HepG2 (cell line): ENCODE measurements around the gene BRD2. TPM values are rescaled to one million over a fixed set of nuclear protein-coding genes. Genes with fewer than 3 reads are reported as not detected.

Source experiments
- GATA4 ChIP-seq: sonication (generic); IDR thresholded peaks from 2 replicates; pipeline ENCODE4 v1.6.1; 2016; ENCODE audit warnings: antibody characterized with exemption, low read depth, borderline replicate concordance
- JARID2 ChIP-seq: sonication (generic); formaldehyde crosslinking; IDR thresholded peaks from 2 replicates; pipeline ENCODE4 v1.8.1; 2023; ENCODE audit warnings: missing genetic modification reagents, inconsistent platforms; ENCODE audit not compliant: insufficient replicate concordance
- KLF12 ChIP-seq: sonication (generic); formaldehyde crosslinking; IDR thresholded peaks from 2 replicates; pipeline ENCODE4 v1.4.0; 2020; ENCODE audit warnings: missing genetic modification reagents, borderline replicate concordance
- NFATC3 ChIP-seq: sonication (generic); formaldehyde crosslinking; IDR thresholded peaks from 2 replicates; pipeline ENCODE4 v1.5.1; 2020; ENCODE audit warnings: mild to moderate bottlenecking, missing genetic modification reagents
- NFYB ChIP-seq: sonication (generic); formaldehyde crosslinking; IDR thresholded peaks from 2 replicates; pipeline ENCODE4 v1.4.0; 2020; ENCODE audit warnings: missing genetic modification reagents
- NR1H2 ChIP-seq: sonication (generic); formaldehyde crosslinking; IDR thresholded peaks from 2 replicates; pipeline ENCODE4 v1.8.1; 2022; ENCODE audit warnings: low read depth, missing genetic modification reagents, borderline replicate concordance
- PRPF4 ChIP-seq: fragments of 200-400 bp; formaldehyde crosslinking; IDR thresholded peaks from 2 replicates; pipeline ENCODE4 v1.6.1; 2016; ENCODE audit warnings: low read length, low read depth; ENCODE audit not compliant: poor library complexity, severe bottlenecking
- RFX3 ChIP-seq: IDR thresholded peaks from 2 replicates; pipeline ENCODE4 v1.6.1; 2016; ENCODE audit warnings: missing biosample characterization, missing genetic modification reagents
- ZBTB42 ChIP-seq: sonication (generic); formaldehyde crosslinking; IDR thresholded peaks from 2 replicates; pipeline ENCODE4 v1.5.0; 2020; ENCODE audit warnings: mild to moderate bottlenecking, missing genetic modification reagents
- ZNF33B ChIP-seq: sonication (generic); formaldehyde crosslinking; IDR thresholded peaks from 2 replicates; pipeline ENCODE4 v1.5.1; 2020; ENCODE audit warnings: mild to moderate bottlenecking, missing genetic modification reagents
- ZNF343 ChIP-seq: sonication (generic); formaldehyde crosslinking; IDR thresholded peaks from 2 replicates; pipeline ENCODE4 v1.4.0; 2020; ENCODE audit warnings: mild to moderate bottlenecking, missing genetic modification reagents
- ZNF552 ChIP-seq: sonication (generic); formaldehyde crosslinking; IDR thresholded peaks from 2 replicates; pipeline ENCODE4 v1.9.0; 2022; ENCODE audit warnings: missing genetic modification reagents, mild to moderate bottlenecking, borderline replicate concordance
- polyA plus RNA-seq, 8 experiments: library from polyadenylated mRNA; depleted of rRNA in 3 of 8; stranded (reverse) in 7 of 8; unstranded in 1 of 8; fragments of >200 nt; fragmentation: Illumina TruSeq in 4 of 8; extraction: Trizol in 4 of 8; gene quantifications; 2 replicates each; pipeline versions ENCODE4 v1.2.1 to v1.2.3, GENCODE V29; 2011 to 2016; ENCODE audit warnings: low read depth in 4 of 8, missing spikeins in 1 of 8, mixed read lengths in 1 of 8; ENCODE audit not compliant: insufficient read depth in 1 of 8
- total RNA-seq, 5 experiments: library from RNA; depleted of rRNA; stranded (reverse); fragments of >200 nt; fragmentation: Illumina TruSeq; extraction: Trizol; gene quantifications; 2 replicates each; pipeline ENCODE4 v1.2.3, GENCODE V29; 2016; ENCODE audit warnings: low read depth in 1 of 5
- TF ChIP-seq, protein P1 (sequence below): sonication (generic); formaldehyde crosslinking; IDR thresholded peaks from 2 replicates; pipeline ENCODE4 v1.5.1; 2020; ENCODE audit warnings: mild to moderate bottlenecking, missing genetic modification reagents
- TF ChIP-seq, protein P2 (sequence below): sonication (generic); formaldehyde crosslinking; IDR thresholded peaks from 2 replicates; pipeline ENCODE4 v1.4.0; 2020; ENCODE audit warnings: missing genetic modification reagents
- TF ChIP-seq, protein P3 (sequence below), 2 experiments: fragments of 450-650 bp in 1 of 2; sonication (generic) in 1 of 2; formaldehyde crosslinking; IDR thresholded peaks; 2 replicates each; pipeline versions ENCODE4 v1.5.0 to v1.8.0; 2020 to 2022; ENCODE audit warnings: mild to moderate bottlenecking in 1 of 2, missing genetic modification reagents in 1 of 2
- TF ChIP-seq, protein P4 (sequence below): sonication (generic); formaldehyde crosslinking; IDR thresholded peaks from 2 replicates; pipeline ENCODE4 v1.4.0; 2020; ENCODE audit warnings: low read depth, missing genetic modification reagents

BRD2 gene
- total and polyA plus RNA-seq, 2 of the 13 experiments (the other 11 are each of a cell fraction or from before 2014, with no cell fraction given): 143 to 202 TPM

DNA sequence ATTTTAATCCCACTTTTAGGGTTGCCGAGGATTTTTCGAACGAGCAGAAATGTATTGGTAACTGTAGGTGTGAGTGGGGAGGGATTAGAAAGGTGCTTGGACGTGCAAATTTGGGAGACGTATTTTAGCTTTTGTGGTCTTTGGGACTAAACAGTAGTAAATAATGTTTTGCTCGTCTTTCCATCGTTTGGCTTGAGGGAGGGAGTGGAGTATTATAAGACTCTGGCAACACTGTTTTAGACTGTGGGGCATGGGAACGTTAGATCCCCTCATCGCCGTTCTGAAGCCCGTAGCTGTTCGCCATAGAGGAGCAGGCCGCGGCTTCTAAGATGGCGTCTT lies 2.8 kb downstream of the BRD2 start (continued):
- TF ChIP-seq, protein P1, sequence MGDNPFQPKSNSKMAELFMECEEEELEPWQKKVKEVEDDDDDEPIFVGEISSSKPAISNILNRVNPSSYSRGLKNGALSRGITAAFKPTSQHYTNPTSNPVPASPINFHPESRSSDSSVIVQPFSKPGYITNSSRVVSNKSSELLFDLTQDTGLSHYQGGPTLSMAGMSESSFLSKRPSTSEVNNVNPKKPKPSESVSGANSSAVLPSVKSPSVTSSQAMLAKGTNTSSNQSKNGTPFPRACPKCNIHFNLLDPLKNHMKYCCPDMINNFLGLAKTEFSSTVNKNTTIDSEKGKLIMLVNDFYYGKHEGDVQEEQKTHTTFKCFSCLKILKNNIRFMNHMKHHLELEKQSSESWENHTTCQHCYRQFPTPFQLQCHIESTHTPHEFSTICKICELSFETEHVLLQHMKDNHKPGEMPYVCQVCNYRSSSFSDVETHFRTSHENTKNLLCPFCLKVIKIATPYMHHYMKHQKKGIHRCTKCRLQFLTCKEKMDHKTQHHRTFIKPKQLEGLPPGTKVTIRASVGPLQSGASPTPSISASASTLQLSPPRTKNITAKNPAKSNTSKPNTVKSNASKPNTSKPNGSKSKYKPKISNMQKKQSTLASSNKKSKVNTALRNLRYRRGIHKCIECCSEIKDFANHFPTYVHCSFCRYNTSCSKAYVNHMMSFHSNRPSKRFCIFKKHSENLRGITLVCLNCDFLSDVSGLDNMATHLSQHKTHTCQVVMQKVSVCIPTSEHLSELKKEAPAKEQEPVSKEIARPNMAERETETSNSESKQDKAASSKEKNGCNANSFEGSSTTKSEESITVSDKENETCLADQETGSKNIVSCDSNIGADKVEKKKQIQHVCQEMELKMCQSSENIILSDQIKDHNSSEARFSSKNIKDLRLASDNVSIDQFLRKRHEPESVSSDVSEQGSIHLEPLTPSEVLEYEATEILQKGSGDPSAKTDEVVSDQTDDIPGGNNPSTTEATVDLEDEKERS (CRISPR knock-in tag): peak; percentile 55; the same call in 1 of the 2 replicates
- TF ChIP-seq, protein P2, sequence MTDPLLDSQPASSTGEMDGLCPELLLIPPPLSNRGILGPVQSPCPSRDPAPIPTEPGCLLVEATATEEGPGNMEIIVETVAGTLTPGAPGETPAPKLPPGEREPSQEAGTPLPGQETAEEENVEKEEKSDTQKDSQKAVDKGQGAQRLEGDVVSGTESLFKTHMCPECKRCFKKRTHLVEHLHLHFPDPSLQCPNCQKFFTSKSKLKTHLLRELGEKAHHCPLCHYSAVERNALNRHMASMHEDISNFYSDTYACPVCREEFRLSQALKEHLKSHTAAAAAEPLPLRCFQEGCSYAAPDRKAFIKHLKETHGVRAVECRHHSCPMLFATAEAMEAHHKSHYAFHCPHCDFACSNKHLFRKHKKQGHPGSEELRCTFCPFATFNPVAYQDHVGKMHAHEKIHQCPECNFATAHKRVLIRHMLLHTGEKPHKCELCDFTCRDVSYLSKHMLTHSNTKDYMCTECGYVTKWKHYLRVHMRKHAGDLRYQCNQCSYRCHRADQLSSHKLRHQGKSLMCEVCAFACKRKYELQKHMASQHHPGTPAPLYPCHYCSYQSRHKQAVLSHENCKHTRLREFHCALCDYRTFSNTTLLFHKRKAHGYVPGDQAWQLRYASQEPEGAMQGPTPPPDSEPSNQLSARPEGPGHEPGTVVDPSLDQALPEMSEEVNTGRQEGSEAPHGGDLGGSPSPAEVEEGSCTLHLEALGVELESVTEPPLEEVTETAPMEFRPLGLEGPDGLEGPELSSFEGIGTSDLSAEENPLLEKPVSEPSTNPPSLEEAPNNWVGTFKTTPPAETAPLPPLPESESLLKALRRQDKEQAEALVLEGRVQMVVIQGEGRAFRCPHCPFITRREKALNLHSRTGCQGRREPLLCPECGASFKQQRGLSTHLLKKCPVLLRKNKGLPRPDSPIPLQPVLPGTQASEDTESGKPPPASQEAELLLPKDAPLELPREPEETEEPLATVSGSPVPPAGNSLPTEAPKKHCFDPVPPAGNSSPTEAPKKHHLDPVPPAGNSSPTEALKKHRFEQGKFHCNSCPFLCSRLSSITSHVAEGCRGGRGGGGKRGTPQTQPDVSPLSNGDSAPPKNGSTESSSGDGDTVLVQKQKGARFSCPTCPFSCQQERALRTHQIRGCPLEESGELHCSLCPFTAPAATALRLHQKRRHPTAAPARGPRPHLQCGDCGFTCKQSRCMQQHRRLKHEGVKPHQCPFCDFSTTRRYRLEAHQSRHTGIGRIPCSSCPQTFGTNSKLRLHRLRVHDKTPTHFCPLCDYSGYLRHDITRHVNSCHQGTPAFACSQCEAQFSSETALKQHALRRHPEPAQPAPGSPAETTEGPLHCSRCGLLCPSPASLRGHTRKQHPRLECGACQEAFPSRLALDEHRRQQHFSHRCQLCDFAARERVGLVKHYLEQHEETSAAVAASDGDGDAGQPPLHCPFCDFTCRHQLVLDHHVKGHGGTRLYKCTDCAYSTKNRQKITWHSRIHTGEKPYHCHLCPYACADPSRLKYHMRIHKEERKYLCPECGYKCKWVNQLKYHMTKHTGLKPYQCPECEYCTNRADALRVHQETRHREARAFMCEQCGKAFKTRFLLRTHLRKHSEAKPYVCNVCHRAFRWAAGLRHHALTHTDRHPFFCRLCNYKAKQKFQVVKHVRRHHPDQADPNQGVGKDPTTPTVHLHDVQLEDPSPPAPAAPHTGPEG (CRISPR knock-in tag): no peak; the same call in 1 of the 2 replicates
- TF ChIP-seq, protein P3, sequence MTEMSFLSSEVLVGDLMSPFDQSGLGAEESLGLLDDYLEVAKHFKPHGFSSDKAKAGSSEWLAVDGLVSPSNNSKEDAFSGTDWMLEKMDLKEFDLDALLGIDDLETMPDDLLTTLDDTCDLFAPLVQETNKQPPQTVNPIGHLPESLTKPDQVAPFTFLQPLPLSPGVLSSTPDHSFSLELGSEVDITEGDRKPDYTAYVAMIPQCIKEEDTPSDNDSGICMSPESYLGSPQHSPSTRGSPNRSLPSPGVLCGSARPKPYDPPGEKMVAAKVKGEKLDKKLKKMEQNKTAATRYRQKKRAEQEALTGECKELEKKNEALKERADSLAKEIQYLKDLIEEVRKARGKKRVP (CRISPR knock-in tag; IDR thresholded peaks at IDR 0.05): no peak
- no peak for TF ChIP-seq ZNF33B (CRISPR knock-in tag)
- peak; percentile 99 for TF ChIP-seq PRPF4
- no peak for TF ChIP-seq ZNF552 (CRISPR knock-in tag)
- TF ChIP-seq JARID2 (CRISPR knock-in tag): no peak
- TF ChIP-seq ZBTB42 (CRISPR knock-in tag): 0 out of 2 replicates have a peak, but pooled peaks have one; percentile 24
- no peak for TF ChIP-seq NFATC3 (CRISPR knock-in tag)
- TF ChIP-seq, protein P4, sequence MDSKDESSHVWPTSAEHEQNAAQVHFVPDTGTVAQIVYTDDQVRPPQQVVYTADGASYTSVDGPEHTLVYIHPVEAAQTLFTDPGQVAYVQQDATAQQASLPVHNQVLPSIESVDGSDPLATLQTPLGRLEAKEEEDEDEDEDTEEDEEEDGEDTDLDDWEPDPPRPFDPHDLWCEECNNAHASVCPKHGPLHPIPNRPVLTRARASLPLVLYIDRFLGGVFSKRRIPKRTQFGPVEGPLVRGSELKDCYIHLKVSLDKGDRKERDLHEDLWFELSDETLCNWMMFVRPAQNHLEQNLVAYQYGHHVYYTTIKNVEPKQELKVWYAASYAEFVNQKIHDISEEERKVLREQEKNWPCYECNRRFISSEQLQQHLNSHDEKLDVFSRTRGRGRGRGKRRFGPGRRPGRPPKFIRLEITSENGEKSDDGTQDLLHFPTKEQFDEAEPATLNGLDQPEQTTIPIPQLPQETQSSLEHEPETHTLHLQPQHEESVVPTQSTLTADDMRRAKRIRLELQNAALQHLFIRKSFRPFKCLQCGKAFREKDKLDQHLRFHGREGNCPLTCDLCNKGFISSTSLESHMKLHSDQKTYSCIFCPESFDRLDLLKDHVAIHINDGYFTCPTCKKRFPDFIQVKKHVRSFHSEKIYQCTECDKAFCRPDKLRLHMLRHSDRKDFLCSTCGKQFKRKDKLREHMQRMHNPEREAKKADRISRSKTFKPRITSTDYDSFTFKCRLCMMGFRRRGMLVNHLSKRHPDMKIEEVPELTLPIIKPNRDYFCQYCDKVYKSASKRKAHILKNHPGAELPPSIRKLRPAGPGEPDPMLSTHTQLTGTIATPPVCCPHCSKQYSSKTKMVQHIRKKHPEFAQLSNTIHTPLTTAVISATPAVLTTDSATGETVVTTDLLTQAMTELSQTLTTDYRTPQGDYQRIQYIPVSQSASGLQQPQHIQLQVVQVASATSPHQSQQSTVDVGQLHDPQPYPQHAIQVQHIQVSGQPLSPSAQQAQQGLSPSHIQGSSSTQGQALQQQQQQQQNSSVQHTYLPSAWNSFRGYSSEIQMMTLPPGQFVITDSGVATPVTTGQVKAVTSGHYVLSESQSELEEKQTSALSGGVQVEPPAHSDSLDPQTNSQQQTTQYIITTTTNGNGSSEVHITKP (CRISPR knock-in tag): no peak
- no peak for TF ChIP-seq ZNF343 (CRISPR knock-in tag)
- no peak for TF ChIP-seq NFYB (CRISPR knock-in tag)
- no peak for TF ChIP-seq RFX3 (CRISPR knock-in tag)
- TF ChIP-seq GATA4: no peak
- TF ChIP-seq KLF12 (CRISPR knock-in tag): no peak
- no peak for TF ChIP-seq NR1H2 (CRISPR knock-in tag)
